ENCODE data around the gene MRPL30.

DNA sequence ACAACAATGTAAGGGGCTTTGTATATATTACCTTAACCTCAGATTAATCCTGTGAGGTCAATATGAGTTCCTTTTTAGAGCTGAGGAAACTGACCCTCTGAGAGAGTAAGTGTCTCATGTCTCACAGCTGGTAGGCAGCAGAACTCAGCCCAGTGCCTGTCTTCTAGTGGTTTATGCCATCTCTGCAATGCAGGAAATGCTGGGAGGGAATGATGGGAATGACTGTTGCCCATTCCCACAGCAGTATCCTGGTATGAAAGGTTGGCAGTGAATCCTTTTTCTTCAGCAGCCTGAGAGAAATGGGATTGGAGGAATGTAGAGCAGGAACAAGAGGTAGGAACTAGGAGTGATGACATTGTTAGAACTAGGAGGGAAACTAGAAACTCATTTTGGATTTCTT, 6.0 kb downstream of the MRPL30 start:
- TF ChIP-seq, protein P1, sequence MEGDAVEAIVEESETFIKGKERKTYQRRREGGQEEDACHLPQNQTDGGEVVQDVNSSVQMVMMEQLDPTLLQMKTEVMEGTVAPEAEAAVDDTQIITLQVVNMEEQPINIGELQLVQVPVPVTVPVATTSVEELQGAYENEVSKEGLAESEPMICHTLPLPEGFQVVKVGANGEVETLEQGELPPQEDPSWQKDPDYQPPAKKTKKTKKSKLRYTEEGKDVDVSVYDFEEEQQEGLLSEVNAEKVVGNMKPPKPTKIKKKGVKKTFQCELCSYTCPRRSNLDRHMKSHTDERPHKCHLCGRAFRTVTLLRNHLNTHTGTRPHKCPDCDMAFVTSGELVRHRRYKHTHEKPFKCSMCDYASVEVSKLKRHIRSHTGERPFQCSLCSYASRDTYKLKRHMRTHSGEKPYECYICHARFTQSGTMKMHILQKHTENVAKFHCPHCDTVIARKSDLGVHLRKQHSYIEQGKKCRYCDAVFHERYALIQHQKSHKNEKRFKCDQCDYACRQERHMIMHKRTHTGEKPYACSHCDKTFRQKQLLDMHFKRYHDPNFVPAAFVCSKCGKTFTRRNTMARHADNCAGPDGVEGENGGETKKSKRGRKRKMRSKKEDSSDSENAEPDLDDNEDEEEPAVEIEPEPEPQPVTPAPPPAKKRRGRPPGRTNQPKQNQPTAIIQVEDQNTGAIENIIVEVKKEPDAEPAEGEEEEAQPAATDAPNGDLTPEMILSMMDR (IDR thresholded peaks at IDR 0.05; ENCODE audit: low read length) = no peak
- TF ChIP-seq EZH2 (IDR thresholded peaks at IDR 0.05; ENCODE audit: borderline replicate concordance, low read length) = no peak

Measured in OCI-LY1 (cell line).